ENCODE data around the gene SEC31B.

The SEC31B gene

DNA sequence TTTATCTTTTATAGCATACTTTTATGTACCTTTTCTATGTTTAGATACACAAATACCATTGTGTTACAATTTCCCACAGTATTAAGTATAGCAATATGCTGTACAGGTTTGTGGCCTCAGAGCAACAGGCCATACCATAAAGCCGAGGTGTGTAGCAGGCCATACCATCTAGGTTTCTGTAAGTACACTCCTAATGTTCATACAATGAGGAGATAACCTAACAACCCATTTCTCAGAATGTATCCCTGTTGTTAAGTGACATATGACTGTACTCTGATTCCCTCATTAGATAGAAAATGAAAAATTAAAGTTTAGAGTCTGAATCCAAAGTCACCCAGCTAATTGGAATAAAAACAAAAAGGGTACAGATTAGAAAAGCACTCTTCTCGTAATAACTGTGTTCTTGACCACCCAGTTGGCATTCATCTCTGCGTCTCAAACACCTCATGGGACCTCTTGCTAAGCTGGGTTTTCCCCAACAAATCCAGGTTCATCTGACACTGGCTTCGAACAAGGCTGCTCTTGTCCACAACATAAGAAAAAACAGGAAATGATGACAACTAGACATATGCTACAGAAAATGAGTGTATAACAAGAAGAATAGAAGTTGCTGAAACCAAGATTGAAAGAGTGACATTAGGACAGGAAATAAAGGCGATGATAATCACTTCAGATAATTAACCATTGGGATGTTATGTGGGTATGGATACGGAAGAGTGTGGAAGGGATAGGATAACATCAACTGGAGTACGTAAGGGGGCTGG lies 8.6 kb upstream of the SEC31B start:
- no peak for DNase-seq (ENCODE audit: low read depth)

DNA sequence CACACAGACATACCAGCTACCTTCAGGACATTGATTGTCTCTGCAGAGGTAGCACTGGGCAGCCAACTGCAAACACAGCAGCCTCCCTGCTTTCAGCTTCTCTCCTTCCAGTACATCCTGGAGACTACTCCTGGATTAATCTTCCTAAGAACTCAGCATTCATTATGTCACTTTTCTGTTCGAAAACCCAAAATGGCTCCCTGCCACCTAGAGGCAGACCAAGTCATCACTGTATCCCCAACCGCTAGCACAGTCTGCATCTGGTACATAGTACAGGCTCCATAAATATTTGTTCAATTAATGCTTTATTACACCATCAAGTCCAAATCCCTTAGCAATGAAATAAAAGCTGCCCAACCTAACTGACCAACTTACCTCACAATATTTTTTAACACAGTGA lies 5.0 kb upstream of the SEC31B start:
- no peak for DNase-seq (ENCODE audit: low read depth)

DNA sequence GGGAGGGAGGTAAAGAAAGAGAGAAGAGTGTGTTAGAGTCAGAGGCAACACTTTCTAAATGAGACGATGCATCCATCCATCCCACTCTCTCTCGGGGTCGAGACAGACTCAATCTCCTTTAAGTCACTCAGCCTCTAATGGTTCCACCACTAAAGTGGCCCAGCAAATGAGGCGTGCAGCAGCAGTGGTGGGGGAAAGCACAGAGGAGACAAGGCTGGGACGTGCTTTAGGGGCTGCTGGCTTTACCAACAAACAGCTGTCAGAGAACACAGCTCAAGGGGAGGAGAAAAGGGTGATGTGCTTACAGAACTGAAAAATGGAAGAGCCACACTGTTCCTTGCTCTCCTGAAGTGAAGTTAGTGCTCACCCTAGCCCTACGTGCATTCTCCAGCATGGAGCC lies 4.5 kb upstream of the SEC31B start:
- DNase-seq (ENCODE audit: low read depth): no peak

DNA sequence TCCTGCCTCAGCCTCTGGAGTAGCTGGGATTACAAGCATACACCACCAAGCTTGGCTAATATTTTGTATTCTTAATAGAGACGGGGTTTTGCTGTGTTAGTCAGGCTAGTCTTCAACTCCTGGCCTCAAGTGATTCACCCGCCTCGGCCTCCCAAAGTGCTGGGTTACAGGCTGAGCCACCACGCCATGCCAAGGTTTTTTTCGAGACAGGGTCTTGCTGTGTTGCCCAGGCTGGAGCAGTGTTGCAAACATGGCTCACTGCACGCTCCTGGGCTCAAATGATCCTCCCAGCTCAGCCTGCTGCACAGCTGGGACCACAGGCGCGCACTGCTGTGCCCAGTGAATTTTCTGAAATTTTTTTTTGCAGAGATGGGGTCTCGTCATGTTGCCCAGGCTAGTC lies 3.3 kb upstream of the SEC31B start:
- DNase-seq (ENCODE audit: low read depth): no peak

DNA sequence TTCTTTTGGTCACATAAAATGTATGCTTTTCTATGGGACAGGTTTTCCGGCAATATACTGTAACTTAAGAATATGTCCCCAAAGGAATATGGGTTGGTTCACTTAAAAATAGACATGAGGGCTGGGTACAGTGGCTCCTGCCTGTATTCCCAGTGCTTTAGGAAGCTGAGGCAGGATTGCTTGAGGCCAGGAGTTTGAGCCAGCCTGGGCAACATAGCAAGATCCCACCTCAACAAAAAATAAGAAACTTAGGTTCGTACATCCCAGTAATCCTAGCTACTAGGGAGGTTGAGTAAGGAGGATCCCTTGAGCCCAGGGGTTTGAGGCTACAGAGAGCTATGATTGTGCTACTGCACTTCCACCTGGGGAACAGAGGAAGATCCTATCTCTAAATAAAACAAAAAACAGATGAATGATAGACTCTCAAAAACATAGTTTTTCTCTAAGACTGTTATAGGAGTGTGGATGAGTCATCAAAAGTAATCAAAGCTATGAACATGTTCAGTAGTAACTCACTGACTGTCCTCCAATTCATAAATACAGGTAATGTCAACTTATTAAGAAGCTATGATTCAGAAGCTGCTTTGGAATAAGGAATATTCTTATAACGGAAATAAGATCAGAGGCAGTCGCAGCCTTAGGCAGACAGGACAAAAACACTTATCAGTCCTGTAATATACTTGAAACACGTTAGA lies 2.6 kb upstream of the SEC31B start:
- no peak for DNase-seq (ENCODE audit: low read depth)

DNA sequence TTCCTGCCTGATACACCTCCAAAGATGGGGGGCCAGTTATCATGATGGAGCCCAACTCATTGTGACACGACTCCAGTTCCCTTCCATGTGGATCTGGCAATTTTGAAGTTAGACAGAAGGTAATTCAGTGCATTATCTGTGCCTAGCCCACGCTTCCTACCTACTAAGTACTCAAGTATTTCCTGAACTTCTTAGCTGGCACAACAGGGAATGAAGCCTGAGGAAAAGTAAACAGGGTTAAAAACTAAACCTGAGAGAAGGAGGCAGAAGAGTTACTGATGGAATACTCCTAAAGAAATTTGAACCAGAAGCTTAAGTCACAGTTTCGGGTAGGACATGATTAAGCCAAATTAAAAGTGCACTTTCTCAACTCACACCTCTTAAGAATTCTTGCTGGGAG lies 1.1 kb upstream of the SEC31B start:
- peak; percentile 64 for DNase-seq (ENCODE audit: low read depth)

DNA sequence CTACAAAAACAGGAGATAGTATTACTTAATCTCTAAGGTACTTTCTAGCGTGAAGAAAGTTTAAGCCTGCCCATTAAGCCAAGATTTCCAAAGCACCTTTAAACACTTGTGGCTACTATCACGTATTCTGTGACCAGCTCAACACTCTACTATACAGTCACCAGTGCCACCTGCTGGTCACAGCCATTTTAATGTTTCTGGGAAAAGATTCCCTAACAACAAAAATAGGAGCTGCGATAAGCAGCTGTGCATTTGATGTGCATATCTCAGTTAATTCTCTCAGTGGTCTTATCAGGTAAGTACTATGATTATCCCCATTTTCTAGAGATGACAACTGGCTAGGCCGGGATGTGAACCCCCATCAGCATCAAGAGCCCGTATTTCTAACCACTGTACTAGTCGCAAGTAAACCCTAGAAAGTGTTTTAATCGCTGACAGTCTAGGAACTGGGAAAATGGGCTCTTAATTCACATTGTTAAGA lies 860 bp downstream of the SEC31B start:
- peak; percentile 56 for DNase-seq (ENCODE audit: low read depth)

DNA sequence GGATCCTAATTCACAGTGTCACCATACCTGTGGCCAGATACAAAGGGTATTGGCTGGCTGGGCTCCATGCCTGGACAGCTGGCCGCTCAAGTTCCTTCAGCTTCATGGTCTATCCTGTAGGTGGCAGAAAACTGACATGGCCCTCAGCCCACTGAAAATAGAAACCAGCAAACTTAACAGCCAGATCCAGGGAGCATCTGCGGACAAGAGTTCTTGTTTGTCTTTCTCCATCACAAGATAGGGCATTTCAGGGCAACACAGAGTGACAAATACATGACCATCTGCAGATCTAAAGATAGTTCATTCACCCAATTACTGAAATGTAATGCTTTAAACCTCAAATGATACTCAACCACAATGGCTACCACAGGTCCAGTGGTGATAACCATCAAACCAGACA lies 2.8 kb downstream of the SEC31B start:
- DNase-seq (ENCODE audit: low read depth): no peak

DNA sequence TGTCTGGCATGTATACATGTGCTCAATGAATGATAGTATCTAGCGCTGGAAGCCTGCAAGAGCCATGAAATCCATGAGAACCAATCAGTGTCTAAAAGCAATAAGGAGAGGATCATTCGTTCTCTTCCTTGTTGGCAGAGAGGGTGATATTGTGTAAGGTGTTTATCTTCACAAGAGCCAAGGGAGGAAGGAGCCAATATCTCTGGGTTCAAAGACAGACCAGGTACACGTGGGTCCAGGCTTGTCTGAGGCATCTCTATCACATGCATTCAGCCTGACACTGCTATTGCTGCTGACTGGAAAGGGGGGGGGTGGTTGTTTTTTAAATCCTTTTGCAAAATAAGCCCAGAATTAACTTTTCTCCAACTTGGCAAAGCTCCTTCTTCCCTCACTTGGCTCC lies 4.0 kb downstream of the SEC31B start:
- DNase-seq (ENCODE audit: low read depth): no peak

DNA sequence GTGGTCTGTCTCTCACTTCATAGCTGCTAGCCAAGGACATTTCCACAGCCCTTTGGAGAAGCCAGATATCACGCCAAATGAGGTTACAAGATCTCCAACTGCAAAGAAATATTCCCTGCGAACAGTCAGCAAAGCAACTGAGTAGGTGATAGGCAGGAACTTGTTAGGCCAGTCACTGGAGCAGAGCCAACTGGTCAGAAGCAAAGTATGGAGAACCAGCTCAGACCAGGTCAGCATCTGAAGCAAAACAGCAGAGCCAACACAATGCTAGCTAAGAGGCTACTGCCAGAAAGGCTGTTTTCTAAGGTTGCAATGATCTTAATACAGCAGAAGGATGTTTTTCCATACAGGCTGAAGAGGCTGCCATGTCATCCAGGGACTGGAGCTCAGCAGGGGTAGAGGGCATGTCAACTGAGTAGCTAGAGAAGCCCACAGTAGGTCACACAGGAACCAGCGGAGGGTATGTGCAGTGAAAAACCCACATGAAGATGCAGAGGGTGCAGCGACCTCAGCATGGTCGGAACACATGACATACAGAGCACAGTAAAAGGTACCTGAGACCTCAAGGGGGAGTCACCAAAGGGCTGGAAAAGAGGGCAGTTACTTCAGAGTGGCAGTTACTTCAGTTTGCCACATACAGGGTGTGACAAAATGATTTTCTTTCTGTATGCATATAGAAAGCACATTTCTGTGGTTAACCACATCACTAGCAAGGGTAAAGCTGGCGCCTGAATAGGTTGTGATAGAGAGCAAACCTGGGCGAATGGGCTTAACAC lies 8.9 kb downstream of the SEC31B start:
- no peak for DNase-seq (ENCODE audit: low read depth)

DNA sequence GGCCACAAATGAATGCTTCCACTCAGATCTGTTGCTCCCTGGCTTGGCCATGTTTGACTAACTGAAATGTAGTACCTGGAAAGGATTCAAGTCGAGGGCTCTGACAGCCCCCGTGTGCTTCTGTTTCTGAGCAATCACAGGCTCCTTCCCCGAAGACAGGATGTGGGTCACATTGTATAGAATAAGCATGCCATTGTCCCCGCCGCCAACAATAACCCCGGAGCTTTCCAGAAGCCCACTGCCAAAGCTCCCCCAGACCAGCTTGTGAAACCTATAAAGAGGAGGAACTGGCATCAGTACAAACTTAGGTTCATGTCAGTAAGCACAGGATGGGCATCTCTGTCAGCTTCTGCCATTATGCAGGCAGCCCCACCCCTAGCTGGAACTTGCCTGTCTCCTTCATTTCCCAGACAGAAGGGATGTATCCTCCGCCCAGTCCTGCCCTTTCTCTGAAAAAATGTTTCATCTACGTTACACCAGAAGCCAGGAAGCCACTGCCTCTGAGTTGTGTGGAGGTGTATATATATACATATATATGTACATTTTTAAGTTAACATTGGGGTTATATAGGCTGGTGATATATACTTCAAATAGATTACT lies 10.3 kb downstream of the SEC31B start:
- no peak for DNase-seq (ENCODE audit: low read depth)

DNA sequence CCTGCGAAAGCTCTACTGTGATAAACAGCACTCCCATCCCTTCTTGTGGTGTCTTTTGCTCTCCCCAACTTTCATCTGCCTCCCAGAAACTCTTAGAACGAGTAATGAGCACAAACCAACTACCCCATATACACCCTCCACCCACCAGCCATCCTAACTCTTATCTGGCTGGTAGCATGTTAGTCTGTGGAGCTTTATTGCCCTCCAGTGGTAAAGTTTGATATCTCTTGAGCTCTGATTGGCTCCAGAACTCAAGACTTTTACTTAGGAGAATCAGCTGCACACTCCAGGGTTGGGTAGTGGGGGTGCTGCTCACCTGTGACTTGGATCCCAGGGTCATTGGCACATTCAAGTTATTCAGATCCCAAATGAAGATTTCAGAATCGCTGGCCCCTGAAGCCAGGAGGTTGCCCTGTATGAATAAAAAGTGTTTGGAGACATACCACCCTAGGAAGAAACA lies 10.9 kb downstream of the SEC31B start:
- peak; percentile 55 for DNase-seq (ENCODE audit: low read depth)

DNA sequence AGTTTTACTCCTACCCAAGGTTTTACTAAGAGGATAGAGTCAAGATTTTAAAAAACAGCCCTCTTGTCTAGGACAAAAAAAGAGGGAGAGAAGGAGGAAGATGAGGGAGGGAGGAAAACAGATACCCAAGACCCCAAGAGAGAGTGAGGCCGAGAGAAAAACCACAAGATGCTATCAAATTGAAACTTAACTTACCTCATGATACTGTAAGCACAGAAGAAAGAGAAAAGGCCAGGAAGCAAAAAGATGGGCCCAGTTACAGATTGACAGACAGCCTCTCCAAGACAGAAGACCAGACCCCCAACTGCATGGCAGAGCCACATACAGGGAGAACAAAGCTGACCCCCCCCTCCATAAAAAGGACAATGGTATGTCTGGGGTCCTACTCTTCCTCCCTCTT lies 11.4 kb downstream of the SEC31B start:
- no peak for DNase-seq (ENCODE audit: low read depth)

DNA sequence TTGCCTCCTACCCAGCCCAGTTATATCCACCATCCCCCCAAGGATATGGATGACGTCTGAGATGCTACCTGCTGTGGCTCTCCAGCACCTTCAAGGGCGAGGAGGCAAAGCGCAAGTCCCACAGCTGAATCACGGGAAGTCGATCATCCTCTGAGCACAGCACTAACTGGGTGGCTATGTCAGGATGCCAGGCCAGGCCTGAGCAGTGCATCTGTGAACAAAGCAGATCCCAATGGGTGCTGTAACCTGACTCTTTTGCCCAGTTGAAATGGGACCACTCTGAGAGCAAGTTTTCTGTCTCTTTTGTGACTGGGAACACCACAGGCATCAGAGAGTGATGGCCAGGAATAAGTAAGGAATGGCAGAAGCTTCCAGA lies 12.3 kb downstream of the SEC31B start:
- DNase-seq (ENCODE audit: low read depth): no peak

DNA sequence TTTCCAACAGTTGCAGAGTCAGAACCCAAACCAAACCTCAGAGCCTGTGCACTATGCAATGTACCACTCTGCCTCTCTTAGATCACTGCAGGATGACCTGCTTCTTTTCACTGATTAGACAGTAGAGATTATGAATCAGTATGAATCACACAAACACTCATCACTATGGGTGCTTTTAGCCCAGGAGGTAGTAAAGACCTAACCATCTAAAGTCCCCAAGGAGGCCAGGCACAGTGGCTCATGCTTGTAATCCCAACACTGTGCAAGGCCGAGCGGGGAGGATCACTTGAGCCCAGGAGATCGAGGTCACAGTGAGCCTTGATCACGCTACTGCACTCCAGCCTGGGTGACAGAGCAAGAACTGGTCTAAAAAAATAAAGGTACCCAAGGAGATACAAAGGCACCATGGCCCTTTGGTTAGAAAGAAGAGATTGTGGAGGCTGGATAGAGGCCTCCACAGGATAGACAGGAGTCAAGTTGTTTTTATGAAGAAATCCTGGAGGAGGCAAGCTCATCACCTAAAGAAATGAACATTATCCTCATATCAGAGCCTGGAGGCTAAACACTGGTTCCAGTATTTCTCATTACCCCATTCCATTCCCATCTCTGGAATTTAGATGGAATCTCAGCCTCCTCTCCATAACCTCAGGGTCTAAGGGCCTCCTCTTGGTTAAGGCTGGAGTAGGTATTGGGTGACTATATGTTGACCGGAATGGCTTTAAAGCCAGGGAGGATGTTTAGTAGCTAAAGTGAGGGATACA lies 12.9 kb downstream of the SEC31B start:
- DNase-seq (ENCODE audit: low read depth): peak; percentile 83

DNA sequence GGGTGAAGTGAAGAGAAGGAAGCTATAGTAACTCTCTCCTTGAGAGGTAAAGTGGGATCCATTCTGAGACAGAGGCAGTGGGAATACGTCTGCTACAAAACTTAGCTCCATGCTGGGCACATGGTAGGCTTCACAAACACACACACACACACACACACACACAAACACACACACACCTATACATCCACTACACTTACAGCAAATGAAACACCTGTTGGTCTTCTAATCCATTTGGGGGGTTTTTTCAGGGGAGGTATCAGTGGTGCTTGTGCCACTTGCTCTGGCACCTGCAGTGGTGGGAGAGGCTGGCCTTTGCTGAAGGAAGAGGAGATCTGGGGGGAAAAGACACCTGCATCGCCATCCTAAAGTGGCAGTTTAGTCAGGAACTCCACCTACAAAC lies 14.5 kb downstream of the SEC31B start:
- no peak for DNase-seq (ENCODE audit: low read depth)

DNA sequence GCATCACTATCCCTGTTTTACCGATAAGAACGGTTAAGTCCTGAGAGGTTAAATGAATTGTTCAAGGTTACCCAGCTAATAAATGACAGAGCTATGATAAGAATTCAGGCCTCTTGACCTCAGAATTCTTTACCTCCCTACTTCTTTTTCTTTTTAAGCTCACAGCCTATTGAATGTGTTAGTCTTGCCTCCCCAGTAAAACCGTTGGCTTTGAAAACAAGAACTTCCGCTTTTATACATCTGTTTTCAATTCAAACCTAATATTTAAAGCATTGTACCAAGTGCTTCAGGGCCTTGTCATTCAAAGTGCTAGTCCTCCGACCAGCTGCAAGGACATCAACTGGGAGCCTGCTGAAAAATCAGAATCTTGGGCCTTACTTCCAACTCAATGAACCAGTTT lies 15.6 kb downstream of the SEC31B start:
- DNase-seq (ENCODE audit: low read depth): peak; percentile 38

DNA sequence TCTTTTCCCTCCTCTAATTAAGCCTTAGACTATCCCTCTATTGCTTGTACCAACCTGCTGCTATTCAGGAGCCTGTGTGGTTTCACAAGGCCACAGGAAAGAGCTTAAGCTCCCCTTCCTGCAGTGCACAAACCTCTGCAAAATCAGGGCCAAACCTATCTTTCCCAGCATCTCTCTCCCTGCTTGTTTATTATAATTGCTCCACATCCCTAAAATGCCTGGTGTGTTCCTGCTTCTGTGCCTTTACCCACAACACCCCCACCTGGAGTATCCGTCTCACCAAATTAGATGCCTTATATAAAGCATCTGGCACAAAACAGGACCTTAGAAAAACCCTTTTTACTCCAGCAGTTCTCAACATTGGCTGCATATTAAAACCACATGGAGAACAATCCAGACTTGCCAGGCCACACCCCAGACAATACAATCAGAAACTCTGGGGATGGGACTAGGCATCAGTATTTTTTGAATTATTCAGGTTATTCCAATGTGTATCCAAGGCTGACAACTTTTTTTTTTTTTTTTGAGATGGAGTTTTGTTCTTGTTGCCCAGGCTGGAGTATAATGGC lies 16.7 kb downstream of the SEC31B start:
- DNase-seq (ENCODE audit: low read depth): no peak

DNA sequence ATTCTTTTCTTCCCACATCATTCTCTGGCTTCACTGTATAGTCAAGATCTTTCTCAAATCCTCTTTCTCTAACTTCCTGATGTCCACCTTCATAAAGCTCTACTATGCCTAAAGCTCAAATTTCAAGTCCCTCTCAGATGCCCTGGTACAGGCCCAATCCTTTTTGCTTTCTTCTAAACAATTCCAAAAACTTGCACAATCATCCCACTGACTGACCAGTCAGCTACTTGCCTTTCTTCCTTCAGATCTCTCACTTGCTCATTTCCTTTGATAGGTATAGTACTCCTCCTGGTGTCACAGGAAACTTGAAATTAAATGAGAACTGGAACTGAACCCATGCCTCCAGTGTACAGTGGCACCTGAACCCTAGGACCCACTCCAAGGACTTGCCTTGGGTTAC lies 18.2 kb downstream of the SEC31B start:
- DNase-seq (ENCODE audit: low read depth): no peak

DNA sequence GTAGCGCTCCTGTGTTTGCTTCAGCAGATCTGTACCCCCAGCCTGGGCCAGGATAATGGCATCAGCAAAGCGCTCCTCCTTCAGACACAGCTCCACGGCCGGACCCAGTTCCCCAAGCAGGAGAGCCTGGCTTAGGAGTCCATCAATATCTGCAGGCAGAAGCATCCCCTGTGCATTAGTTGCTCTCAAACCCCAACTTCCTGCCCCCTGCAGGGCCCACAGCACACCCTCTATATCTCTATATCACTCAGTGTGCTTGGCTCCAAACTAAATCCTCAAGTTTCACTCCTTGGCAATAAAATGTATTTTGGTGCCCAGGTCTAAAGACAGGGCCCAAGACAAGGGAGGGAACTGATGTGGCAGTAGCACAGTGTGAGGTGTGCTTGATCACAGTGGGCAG lies 21.6 kb downstream of the SEC31B start:
- no peak for DNase-seq (ENCODE audit: low read depth)

DNA sequence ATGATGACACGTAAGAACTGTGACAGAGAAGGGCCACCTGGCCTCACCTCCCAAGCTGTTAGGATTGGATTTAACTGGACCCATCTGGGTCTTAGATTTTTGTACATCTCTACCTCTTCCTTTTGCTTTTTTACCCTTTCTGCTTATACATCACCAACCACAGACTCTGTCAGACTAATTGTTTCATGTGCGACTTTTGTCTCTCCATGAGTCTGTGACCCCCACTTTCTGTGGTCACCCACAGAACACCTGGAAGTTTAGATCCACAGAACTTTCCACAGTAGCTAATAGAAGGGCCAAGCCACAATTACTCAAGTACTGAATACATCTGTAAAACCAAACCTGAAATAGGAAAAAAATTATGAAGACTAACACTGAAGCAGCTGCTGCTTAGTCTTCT lies 23.1 kb downstream of the SEC31B start:
- no peak for DNase-seq (ENCODE audit: low read depth)

Measured in amniotic epithelial cell (primary cell).